ENCODE data around the gene OR52E5. TPM values are rescaled to one million over a fixed set of nuclear protein-coding genes. Genes with fewer than 3 reads are reported as not detected.

Gene OR52E5
- polyA plus RNA-seq, 1 donor (not counting 4 experiments of a cell fraction or from before 2014, with no cell fraction given): not detected

DNA sequence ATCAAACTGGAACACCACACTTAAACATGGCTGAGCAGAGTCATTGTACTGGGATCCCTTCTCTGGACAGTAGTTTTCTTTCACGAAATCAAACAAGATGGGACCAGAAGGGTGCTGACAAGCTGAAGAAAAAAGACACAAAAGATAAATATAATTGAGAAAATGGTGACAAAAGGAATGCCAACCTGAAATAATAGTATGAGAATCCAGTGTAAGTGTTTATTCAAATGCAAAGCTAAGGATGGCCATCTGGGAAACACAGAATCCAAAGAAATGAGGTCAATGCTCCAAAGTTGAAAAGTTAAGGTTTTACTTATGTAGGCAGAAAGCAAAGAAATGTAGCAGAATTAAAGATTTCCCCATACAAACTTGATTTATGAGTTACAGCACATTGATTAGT lies 5.3 kb upstream of the OR52E5 start:
- no peaks in the 10 kb centered on the region for H3K9me3 ChIP-seq (ENCODE audit: control insufficient read depth, low read depth, low read length)
- no peak overlapping the region for H3K4me2 ChIP-seq (ENCODE audit: control insufficient read depth, extremely low read depth, insufficient read depth, low read depth, low read length)
- H3K9ac ChIP-seq (ENCODE audit: control insufficient read depth, extremely low read depth, insufficient read depth, low read length): no peak overlapping the region
- H3K9me1 ChIP-seq (ENCODE audit: control insufficient read depth, extremely low read depth, insufficient read depth, low read length): no peaks in the 10 kb centered on the region
- H3K27ac ChIP-seq (ENCODE audit: control insufficient read depth, insufficient read depth, low read length): no peak overlapping the region
- dilution Hi-C loops (cut with MboI; ENCODE audit: extremely low pct_ligation_motif_present, low sequenced_read_pairs): no loop called here
- no peak overlapping the region for H3K4me3 ChIP-seq (ENCODE audit: control insufficient read depth in 2 of 3, extremely low read depth in 1 of 3, insufficient read depth in 2 of 3, low read depth in 1 of 3, low read length in 3 of 3)
- H3K36me3 ChIP-seq (ENCODE audit: control insufficient read depth in 2 of 2, extremely low read depth in 1 of 2, insufficient read depth in 2 of 2, low read length in 2 of 2): no peaks in the 10 kb centered on the region
- DNase-seq (ENCODE audit: low read depth, low spot score) (no peak), FAIRE-seq (no peak)
- H4K20me1 ChIP-seq (ENCODE audit: control insufficient read depth, extremely low read depth, insufficient read depth, low read length): no peaks in the 10 kb centered on the region
- no peaks in the 10 kb centered on the region for H3K4me1 ChIP-seq (ENCODE audit: control insufficient read depth, extremely low read depth, insufficient read depth, low read length)
- H2AFZ ChIP-seq (ENCODE audit: control insufficient read depth, low read length): no peak overlapping the region
- no peaks in the 10 kb centered on the region for H3K27me3 ChIP-seq (ENCODE audit: control insufficient read depth, extremely low read depth, insufficient read depth, low read length)
- no peaks in the 10 kb centered on the region for H3K79me2 ChIP-seq (ENCODE audit: control insufficient read depth, insufficient read depth, low read length)
- TF ChIP-seq EZH2 (IDR thresholded peaks at IDR 0.05; ENCODE audit: low read length) (no peak), CTCF (optimal IDR thresholded peaks at IDR 0.05 in 1 of 3, IDR thresholded peaks at IDR 0.05 in 1 of 3, conservative IDR thresholded peaks at IDR 0.05 in 1 of 3; ENCODE audit: extremely low read depth in 1 of 3, insufficient read depth in 2 of 3, low read length in 3 of 3) (no peak)

- Histone ChIP-seq H3K36me3 (ENCODE audit: control insufficient read depth in 2 of 2, extremely low read depth in 1 of 2, insufficient read depth in 2 of 2, low read length in 2 of 2) (no peaks in the 10 kb centered on the region), H3K9me3 (ENCODE audit: control insufficient read depth, low read depth, low read length) (no peaks in the 10 kb centered on the region), H2AFZ (ENCODE audit: control insufficient read depth, low read length) (no peak overlapping the region), H3K9me1 (ENCODE audit: control insufficient read depth, extremely low read depth, insufficient read depth, low read length) (no peaks in the 10 kb centered on the region), H3K4me3 (ENCODE audit: control insufficient read depth in 2 of 3, extremely low read depth in 1 of 3, insufficient read depth in 2 of 3, low read depth in 1 of 3, low read length in 3 of 3) (no peak overlapping the region), H4K20me1 (ENCODE audit: control insufficient read depth, extremely low read depth, insufficient read depth, low read length) (no peaks in the 10 kb centered on the region), H3K4me2 (ENCODE audit: control insufficient read depth, extremely low read depth, insufficient read depth, low read depth, low read length) (no peak overlapping the region), H3K79me2 (ENCODE audit: control insufficient read depth, insufficient read depth, low read length) (no peaks in the 10 kb centered on the region), H3K4me1 (ENCODE audit: control insufficient read depth, extremely low read depth, insufficient read depth, low read length) (no peaks in the 10 kb centered on the region), H3K27ac (ENCODE audit: control insufficient read depth, insufficient read depth, low read length) (no peak overlapping the region), H3K9ac (ENCODE audit: control insufficient read depth, extremely low read depth, insufficient read depth, low read length) (no peak overlapping the region), H3K27me3 (ENCODE audit: control insufficient read depth, extremely low read depth, insufficient read depth, low read length) (no peaks in the 10 kb centered on the region)
- FAIRE-seq (no peak), DNase-seq (ENCODE audit: low read depth, low spot score) (no peak)
- TF ChIP-seq CTCF (optimal IDR thresholded peaks at IDR 0.05 in 1 of 3, IDR thresholded peaks at IDR 0.05 in 1 of 3, conservative IDR thresholded peaks at IDR 0.05 in 1 of 3; ENCODE audit: extremely low read depth in 1 of 3, insufficient read depth in 2 of 3, low read length in 3 of 3) (no peak), EZH2 (IDR thresholded peaks at IDR 0.05; ENCODE audit: low read length) (no peak)
- dilution Hi-C loops (cut with MboI; ENCODE audit: extremely low pct_ligation_motif_present, low sequenced_read_pairs): no loop called here
Observed at GRCh38 chr11:5891216-5891800, 1.7 kb upstream of the OR52E5 start.

Data from keratinocyte (primary cell).